Fibroblast of skin of right biceps (primary cell): ENCODE data around the gene HIVEP3.
"Not testable (repeated sequence)": the region's sequence is repeated elsewhere in the genome, so short reads cannot be mapped to it uniquely, and the experiment has no call there.

Source experiments
- DNase-seq: peaks from one replicate; pipeline ENCODE4 v3.0.0-alpha.2; 2013

The HIVEP3 gene

DNA sequence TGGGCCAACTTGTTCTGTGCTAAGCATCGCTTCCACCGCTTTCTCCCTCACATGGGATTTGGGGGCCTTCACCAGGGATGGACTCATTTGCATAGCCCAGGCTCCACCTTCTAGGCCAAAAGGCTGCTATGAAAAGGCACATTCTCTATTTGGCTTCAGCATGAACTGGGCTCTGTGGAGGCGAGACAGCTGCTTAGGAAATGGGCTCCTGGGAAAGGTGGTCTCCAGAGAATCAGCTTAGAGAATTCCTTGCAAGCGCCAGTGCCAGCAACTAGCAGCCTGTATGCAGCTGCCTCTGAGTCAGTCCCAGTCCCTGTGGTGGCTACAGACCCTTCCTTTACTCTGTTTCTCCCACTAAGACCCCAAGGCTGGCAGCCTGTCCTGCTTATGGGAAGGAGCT is 214.5 kb downstream of the HIVEP3 start:
- DNase-seq, result no peak

DNA sequence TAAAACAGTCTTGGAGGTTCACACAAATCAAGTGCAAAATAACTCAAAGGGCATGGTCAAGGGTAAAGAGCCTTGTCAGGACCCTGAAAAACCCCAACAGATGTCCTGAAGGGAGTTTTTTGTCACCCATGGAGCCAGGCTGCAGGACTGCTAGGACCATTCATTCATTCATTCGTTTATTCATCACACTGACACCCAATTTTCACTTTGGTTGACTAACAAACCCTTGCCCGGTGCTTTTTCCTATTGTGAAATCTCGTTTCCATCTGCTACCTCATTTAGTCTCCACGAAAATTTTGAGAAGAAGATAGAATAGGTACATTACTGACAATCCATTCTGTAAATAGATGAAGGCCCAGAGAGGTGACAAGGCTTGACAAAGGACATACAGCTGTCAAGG is 216.0 kb downstream of the HIVEP3 start:
- DNase-seq, result no peak

GRCh38 chr1:41700986-41701535 is 217.7 kb downstream of the HIVEP3 start:
- no peak for DNase-seq

GRCh38 chr1:41700581-41700980 is 218.1 kb downstream of the HIVEP3 start:
- DNase-seq, result no peak

- no peak for DNase-seq
Measured at GRCh38 chr1:41699861-41700248, 218.9 kb downstream of the HIVEP3 start.

DNA sequence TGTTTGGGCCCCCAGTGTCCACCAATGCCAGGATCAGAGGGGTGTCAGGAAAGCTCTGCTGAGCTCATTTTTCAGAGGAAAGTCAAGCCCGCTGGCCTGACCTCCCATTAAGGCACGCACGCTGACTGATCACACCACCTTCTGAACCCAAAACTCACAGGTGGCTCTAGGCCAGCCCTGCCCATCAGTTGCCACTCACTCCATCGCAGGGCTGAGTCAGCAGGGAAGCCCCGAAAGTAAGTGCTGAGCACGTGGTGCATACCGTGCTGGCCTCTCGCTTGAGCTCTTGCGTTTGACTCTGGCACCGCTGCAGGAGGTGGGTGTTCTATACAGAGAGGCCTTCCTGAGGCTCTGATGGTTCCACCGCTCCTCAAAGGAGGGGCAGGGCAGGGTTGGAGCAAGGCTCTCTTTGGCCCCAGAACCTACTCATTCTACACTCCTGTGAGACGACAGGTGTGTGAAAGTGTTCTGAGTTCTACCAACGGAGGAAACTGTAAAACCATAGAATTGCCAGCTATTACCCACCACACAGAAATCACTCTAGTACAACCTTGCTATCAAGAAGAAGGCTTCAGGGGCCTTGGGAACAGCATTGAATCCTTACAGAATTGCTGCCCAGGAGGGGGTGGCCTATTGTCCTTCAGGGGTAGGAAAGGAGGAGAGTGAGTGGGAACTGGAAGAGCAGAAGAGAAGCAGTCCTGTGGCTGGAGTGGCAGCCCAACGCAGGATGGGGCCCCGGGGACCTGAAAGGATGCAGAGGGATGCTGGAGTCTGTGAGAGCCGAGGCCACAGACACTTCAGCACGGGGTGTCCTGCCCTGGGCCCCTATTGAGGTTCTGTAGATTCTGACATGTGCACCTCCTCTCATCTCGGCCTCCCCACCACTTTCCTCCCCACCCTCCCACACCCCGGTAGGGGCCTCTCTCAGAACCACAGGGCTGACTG is 219.5 kb downstream of the HIVEP3 start:
- no peak for DNase-seq

GRCh38 chr1:41696381-41696780 is 222.3 kb downstream of the HIVEP3 start:
- no peak for DNase-seq

DNA sequence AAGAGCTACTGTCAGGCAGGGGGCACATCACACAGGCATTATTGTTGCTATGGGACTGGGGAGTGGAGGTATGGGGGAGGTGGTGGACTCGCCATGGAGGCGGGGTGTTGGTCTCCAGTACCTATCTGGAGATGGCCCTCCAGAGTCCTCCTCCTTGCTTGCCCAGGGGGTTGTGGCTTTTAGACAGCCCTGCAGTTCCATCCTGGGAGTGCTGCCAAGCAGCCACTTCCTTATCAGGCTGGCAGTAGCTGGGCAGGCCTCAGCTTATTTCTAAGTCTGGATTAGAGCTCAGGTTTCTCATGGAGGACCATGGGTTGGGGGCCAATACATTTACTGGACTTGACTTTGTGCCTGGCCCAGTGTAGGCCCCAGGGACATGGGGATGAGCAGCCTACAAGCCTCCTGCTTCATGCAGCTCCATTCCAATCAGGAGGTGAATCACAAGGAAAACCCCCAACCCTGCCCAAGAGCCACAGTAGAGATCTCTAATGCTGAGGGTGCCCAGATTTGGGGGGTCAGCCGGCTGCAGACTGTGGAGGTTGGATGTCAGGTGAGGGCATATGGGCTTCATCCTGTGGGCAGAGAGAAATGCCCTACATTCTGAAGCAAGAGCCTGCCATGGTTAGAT is 223.5 kb downstream of the HIVEP3 start:
- DNase-seq, result no peak

- DNase-seq, result not testable (repeated sequence)
Measured at GRCh38 chr1:41691966-41692365, 226.8 kb downstream of the HIVEP3 start.

- DNase-seq, result no peak
Measured at GRCh38 chr1:41691424-41691823, 227.3 kb downstream of the HIVEP3 start.

DNA sequence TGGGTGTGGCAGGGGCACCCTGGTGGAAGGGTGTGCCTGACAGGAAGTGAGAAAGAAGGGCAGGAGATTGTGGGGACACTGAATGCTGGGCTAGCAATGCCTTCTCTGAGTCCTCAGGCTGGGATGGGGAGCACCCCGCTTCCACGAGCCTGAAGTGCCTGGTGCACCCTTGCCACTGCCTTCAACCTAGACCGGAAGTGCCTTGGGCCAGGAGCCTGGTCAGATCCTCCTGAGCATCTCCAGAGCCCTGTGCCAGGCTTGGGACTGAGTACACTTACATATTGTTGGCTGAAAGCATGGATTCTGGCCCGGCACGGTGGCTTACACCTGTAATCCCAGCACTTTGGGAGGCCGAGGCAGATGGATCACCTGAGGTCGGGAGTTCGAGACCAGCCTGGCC is 228.4 kb downstream of the HIVEP3 start:
- DNase-seq, result no peak

- no peak for DNase-seq
Measured at GRCh38 chr1:41689558-41689981, 229.2 kb downstream of the HIVEP3 start.

DNA sequence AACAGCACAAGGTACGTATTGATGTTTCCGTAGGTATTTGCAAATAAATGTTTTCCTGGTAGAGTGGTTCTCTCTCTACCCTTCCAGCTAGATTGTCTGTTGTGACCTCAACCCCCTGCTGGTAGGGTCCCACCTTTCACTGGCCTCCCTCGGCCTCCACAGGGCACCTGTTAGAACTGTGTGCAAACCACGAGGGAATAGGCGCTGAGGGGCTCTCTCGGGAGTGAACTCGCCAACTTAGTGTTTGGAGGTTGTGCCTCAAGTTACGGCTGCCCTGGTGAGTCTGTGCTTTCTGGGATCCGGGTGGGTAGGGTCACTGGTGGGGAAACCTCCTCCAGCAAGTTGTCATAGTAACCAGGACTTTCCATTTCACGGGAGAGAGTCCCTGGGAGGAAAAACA is 229.6 kb downstream of the HIVEP3 start:
- no peak for DNase-seq

GRCh38 chr1:41687007-41687406 is 231.7 kb downstream of the HIVEP3 start:
- DNase-seq, result no peak

DNA sequence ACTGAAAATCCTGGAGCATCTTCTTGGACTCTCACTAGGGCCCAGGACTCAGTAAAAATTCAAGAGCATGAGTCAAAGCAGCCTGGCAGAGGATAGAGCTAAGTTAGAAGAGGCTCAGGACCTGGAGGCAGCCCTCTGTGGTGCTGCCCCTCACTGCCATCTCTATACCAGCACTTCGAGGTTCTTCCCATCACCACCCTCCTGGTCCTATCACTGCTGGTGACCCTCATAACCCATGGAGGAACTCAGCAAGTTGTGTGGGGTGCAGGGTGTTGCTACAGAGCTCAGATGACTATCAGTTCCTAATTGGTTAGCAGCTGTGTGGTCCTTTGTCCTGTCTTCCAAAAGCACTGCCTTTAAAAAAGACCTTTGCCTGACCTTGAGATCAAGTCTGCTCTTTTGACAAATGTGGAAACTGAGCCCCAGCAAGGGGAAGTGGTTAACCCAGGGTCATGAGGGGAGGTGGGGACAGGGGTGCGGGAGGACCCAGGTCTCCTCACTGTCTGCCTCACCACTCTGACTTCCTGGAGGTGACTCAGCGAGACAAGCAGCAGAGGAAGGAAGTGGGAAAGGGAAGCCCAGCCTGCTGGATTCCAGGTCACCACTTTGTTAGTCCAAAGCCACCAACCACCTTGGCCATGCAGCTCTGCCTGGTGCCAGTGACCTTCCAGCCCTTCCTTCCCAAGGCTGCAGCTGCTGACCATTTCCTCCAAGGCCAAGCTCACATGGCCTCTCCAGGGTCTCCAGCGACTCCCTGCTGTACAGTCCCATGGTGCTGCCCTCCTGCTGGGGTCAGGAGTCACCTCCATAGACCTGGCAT is 234.8 kb downstream of the HIVEP3 start:
- DNase-seq, result peak; percentile 73

DNA sequence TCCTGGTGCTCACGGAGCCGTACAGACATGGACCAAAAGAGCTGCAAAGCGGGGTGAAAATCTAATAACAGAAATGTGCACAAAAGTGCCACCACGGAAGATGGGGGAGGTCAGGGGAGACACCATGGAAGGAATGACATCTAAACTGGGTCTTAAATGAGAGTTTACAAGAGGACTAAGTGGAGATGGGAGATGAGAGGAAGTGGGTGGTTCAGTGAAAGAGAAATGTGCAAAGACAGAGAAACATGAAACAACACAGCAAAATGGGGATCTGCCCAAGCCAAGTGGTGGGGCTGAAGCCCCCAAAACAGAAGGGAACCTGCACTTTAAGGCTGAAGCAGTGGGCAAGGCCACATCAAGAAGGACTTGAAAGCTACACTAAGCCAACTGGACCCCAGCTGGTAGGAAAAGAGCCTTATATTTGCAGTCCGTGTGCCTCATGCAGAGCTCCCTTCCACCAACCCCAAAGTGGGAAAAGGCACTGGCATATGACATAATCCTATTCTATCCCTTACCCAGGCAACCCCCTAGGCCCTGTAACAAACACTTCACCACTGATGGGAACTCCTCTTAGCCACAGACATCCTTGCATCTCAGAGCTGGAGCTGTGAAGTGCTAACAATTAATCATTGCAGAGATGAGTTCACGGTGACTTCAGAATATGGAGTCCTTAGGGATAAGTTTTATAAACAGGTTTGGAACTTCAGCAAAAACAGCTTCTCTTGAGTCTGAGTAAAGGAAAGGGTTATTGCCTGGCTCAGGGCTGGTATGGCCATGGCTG is 235.7 kb downstream of the HIVEP3 start:
- DNase-seq, result peak; percentile 87

GRCh38 chr1:41682149-41682548 is 236.6 kb downstream of the HIVEP3 start:
- no peak for DNase-seq

- DNase-seq, result peak; percentile 86
Measured at GRCh38 chr1:41681331-41682098, 237.2 kb downstream of the HIVEP3 start.

GRCh38 chr1:41679994-41680393 is 238.7 kb downstream of the HIVEP3 start:
- DNase-seq, result no peak

- DNase-seq, result no peak
Measured at GRCh38 chr1:41679531-41679930, 239.2 kb downstream of the HIVEP3 start.

GRCh38 chr1:41678111-41678878 is 240.4 kb downstream of the HIVEP3 start:
- DNase-seq, result peak; percentile 90
